ENCODE measurements around the gene HDAC7. TPM values are rescaled to one million over a fixed set of nuclear protein-coding genes. Genes with fewer than 3 reads are reported as not detected.

The HDAC7 gene
- total RNA-seq, 1 experiment from 2014 or later: 44.2 TPM

- ChIA-PET CTCF (no interaction called here), POLR2A (ENCODE audit: unreplicated experiment) (no interaction called here)
- Histone ChIP-seq H3K9me2 (replicated peaks; ENCODE audit: low read length) (no peaks in the 10 kb centered on the region), H3K4me2 (ENCODE audit: low read length) (no peak overlapping the region), H3K27ac (ENCODE audit: low read length) (no peak overlapping the region), H3F3A (ENCODE audit: low read length, unreplicated experiment) (no peaks in the 10 kb centered on the region), H3K27me3 (ENCODE audit: low read length) (no peaks in the 10 kb centered on the region), H3K4me1 (ENCODE audit: insufficient read depth, low read length) (peaks cover 29% of the 10 kb centered on the region), H3K36me3 (ENCODE audit: low read depth, low read length) (no peaks in the 10 kb centered on the region), H3K4me3 (ENCODE audit: low read length) (no peak overlapping the region), H3K9me3 (ENCODE audit: low read length) (no peaks in the 10 kb centered on the region), H2AFZ (ENCODE audit: low read length) (no peak overlapping the region), H3K9ac (ENCODE audit: low read length) (no peak overlapping the region), H4K20me1 (ENCODE audit: low read length) (no peaks in the 10 kb centered on the region), H3K79me2 (ENCODE audit: low read length) (no peaks in the 10 kb centered on the region)
- intact Hi-C loops (cut with micrococcal nuclease): no loop called here
- no peak for TF ChIP-seq EZH2phosphoT487 (IDR thresholded peaks at IDR 0.05; ENCODE audit: borderline replicate concordance, low read length)
- TF ChIP-seq EZH2 (IDR thresholded peaks at IDR 0.05; ENCODE audit: low read length, unreplicated experiment): no peak
- no peak for TF ChIP-seq CTCF (conservative IDR thresholded peaks at IDR 0.05; ENCODE audit: low read depth, low read length)
- ATAC-seq (no peak), DNase-seq (no peak)
- BruUV-seq (replicated peaks): no TSS peak
Observed at GRCh38 chr12:47834199-47834903, 14.6 kb upstream of the HDAC7 start.

- CTCF ChIA-PET: no interaction called here
Observed at GRCh38 chr12:47833591-47834012, 13.9 kb upstream of the HDAC7 start.

More at GRCh38 chr12:47833591-47834012, 13.9 kb upstream of the HDAC7 start:
- intact Hi-C loops (cut with micrococcal nuclease): no loop called here
- TF ChIP-seq EZH2 (IDR thresholded peaks at IDR 0.05; ENCODE audit: low read length, unreplicated experiment): no peak
- no peak for TF ChIP-seq EZH2phosphoT487 (IDR thresholded peaks at IDR 0.05; ENCODE audit: borderline replicate concordance, low read length)
- no peak for TF ChIP-seq CTCF (conservative IDR thresholded peaks at IDR 0.05; ENCODE audit: low read depth, low read length)
- H3K27ac ChIP-seq (ENCODE audit: low read length): no peak overlapping the region
- H3K27me3 ChIP-seq (ENCODE audit: low read length): no peaks in the 10 kb centered on the region
- H3F3A ChIP-seq (ENCODE audit: low read length, unreplicated experiment): no peaks in the 10 kb centered on the region
- no peak for DNase-seq
- no peak overlapping the region for H2AFZ ChIP-seq (ENCODE audit: low read length)
- H3K9ac ChIP-seq (ENCODE audit: low read length): no peak overlapping the region
- H3K79me2 ChIP-seq (ENCODE audit: low read length): no peaks in the 10 kb centered on the region
- H3K9me3 ChIP-seq (ENCODE audit: low read length): no peaks in the 10 kb centered on the region
- no peaks in the 10 kb centered on the region for H3K36me3 ChIP-seq (ENCODE audit: low read depth, low read length)
- H3K9me2 ChIP-seq (replicated peaks; ENCODE audit: low read length): no peaks in the 10 kb centered on the region
- peaks cover 35% of the 10 kb centered on the region for H3K4me1 ChIP-seq (ENCODE audit: insufficient read depth, low read length)
- H3K4me3 ChIP-seq (ENCODE audit: low read length): no peak overlapping the region
- no peak for ATAC-seq
- H4K20me1 ChIP-seq (ENCODE audit: low read length): no peaks in the 10 kb centered on the region
- POLR2A ChIA-PET (ENCODE audit: unreplicated experiment): no interaction called here
- H3K4me2 ChIP-seq (ENCODE audit: low read length): no peak overlapping the region
- no TSS peak for BruUV-seq (replicated peaks)

Data from PC-3 (cell line).